Vagina (tissue), 2 donors: ENCODE data around the gene BBS4.

Source experiments
- CTCF ChIP-seq, 3 experiments: fragments of 450-650 bp in 2 of 3; fragments of 200-600 bp in 1 of 3; sonication (generic) in 1 of 3; IDR thresholded peaks; one replicate each; pipeline ENCODE4 v1.5.1; 2017 to 2019; ENCODE audit warnings: antibody characterized with exemption in 3 of 3, mild to moderate bottlenecking in 2 of 3, moderate library complexity in 2 of 3
- POLR2A ChIP-seq, 2 donors: fragments of 450-650 bp; IDR thresholded peaks; one replicate each; pipeline ENCODE4 v1.6.1; 2017; ENCODE audit warnings: antibody characterized with exemption in 2 of 2, mild to moderate bottlenecking in 2 of 2, moderate library complexity in 2 of 2
- POLR2AphosphoS5 ChIP-seq, 2 donors: sonication (generic); formaldehyde crosslinking; IDR thresholded peaks; one replicate each; pipeline ENCODE4 v1.9.0; 2017; ENCODE audit warnings: antibody characterized with exemption in 2 of 2, mild to moderate bottlenecking in 2 of 2, low read depth in 1 of 2; ENCODE audit not compliant: insufficient read depth in 1 of 2

DNA sequence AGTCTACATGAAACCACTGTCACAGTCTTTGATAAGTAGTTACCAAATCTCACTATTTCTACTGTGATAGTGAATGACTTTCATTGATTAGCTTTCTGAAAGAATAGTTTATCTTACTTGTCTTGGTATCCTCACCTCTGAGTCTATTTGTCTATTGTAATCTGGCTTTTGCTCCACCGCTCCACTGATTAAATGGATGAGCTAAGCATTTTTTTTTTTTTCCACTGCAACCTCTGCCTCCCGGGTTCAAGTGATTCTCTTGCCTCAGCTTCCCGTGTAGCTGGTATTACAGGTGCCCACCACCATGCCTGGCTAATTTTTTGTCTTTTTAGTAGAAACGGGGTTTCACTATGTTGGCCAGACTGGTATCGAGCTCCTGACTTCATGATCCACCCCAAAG is 12.9 kb downstream of the BBS4 start:
- TF ChIP-seq CTCF (IDR thresholded peaks at IDR 0.05) (no peak), POLR2A (IDR thresholded peaks at IDR 0.05) (no peak), POLR2AphosphoS5 (IDR thresholded peaks at IDR 0.05; ENCODE audit: insufficient read depth in 1 of 2, low read depth in 1 of 2) (no peak)
